GM12878 (cell line): ENCODE results near the gene METTL4. TPM values are rescaled to one million over a fixed set of nuclear protein-coding genes. Genes with fewer than 3 reads are reported as not detected.

Source experiments
- ATAC-seq: fragments of 200-7000 bp; cut with Tn5 transposase; 3 replicates; pipeline ENCODE4 v1.9.1; 2020; ENCODE audit warnings: mild to moderate bottlenecking, moderate library complexity
- BruUV-seq: library from RNA; stranded (reverse); fragments of 400-500 nt; replicated peaks from 2 replicates; lab custom pipeline; 2021; lab: Mats Ljungman, UMichigan
- CTCF ChIA-PET: fragments of 300-600 bp; sonication (Branson Sonifier 250); formaldehyde crosslinking; extraction: SDS; loops from one replicate; lab custom pipeline; 2021; ENCODE audit warnings: inconsistent platforms; lab: Yijun Ruan, JAX
- POLR2A ChIA-PET: fragments of 350-600 bp; formaldehyde crosslinking; extraction: SDS; loops from one replicate; lab custom pipeline; 2021; ENCODE audit warnings: inconsistent platforms; lab: Charles Lee
- RAD21 ChIA-PET: fragments of 300-600 bp; sonication (Branson Sonifier 250); formaldehyde crosslinking; loops from one replicate; lab custom pipeline; 2023; ENCODE audit warnings: antibody characterized with exemption; ENCODE audit not compliant: unreplicated experiment; lab: Charles Lee
- SMC1A ChIA-PET: fragments of 300-600 bp; sonication (Branson Sonifier 250); formaldehyde crosslinking; loops from one replicate; lab custom pipeline; 2023; ENCODE audit not compliant: unreplicated experiment, uncharacterized antibody; lab: Charles Lee
- DNase-seq: peaks from one replicate; pipeline ENCODE4 v3.0.0-alpha.2; 2011; ENCODE audit warnings: low read depth, low spot score
- FAIRE-seq: peaks from 3 replicates; lab custom pipeline; 2011; peaks lifted over from hg19 to GRCh38; lab: Jason Lieb, UNC
- H2AFZ ChIP-seq: 2 replicates; pipeline ENCODE4 v1.6.0; 2011; ENCODE audit warnings: low read depth, low read length, control low read depth; ENCODE audit not compliant: control insufficient read depth
- H3K27ac ChIP-seq: 2 replicates; pipeline ENCODE4 v1.5.1; 2011; ENCODE audit warnings: control low read depth; ENCODE audit not compliant: control insufficient read depth, insufficient read depth
- H3K27me3 ChIP-seq, 2 experiments: replicated peaks in 1 of 2; 2 replicates each; pipeline versions ENCODE4 v1.6.0 to v1.6.1; 2011; ENCODE audit warnings: low read length in 1 of 2; ENCODE audit not compliant: control insufficient read depth in 2 of 2, insufficient read depth in 2 of 2
- H3K36me3 ChIP-seq, 2 experiments: 2 replicates each; pipeline ENCODE4 v1.5.1; 2011; ENCODE audit warnings: low read length in 1 of 2; ENCODE audit not compliant: control insufficient read depth in 2 of 2, insufficient read depth in 2 of 2
- H3K4me1 ChIP-seq: 2 replicates; pipeline ENCODE4 v1.6.1; 2011; ENCODE audit warnings: mild to moderate bottlenecking, low read length, moderate library complexity, mixed read lengths; ENCODE audit not compliant: control insufficient read depth, insufficient read depth
- H3K4me2 ChIP-seq: 2 replicates; pipeline ENCODE4 v1.6.0; 2011; ENCODE audit warnings: control low read depth; ENCODE audit not compliant: control insufficient read depth, insufficient read depth
- H3K4me3 ChIP-seq: fragments of 200-600 bp; sonication (generic); 2 replicates; pipeline ENCODE4 v1.5.1; 2016
- H3K79me2 ChIP-seq: 2 replicates; pipeline ENCODE4 v1.6.0; 2011; ENCODE audit warnings: low read length; ENCODE audit not compliant: control insufficient read depth, insufficient read depth
- H3K9ac ChIP-seq: 2 replicates; pipeline ENCODE4 v1.8.0; 2011; ENCODE audit warnings: low read length, control low read depth, mixed read lengths; ENCODE audit not compliant: control insufficient read depth, insufficient read depth
- H3K9me3 ChIP-seq: replicated peaks from 3 replicates; pipeline ENCODE4 v1.5.1; 2011; ENCODE audit warnings: mild to moderate bottlenecking, low read length; ENCODE audit not compliant: control insufficient read depth, insufficient read depth
- H4K20me1 ChIP-seq: 2 replicates; pipeline ENCODE4 v1.6.0; 2011; ENCODE audit not compliant: control insufficient read depth, insufficient read depth
- CHD1 ChIP-seq: IDR thresholded peaks from 2 replicates; pipeline ENCODE4 v1.6.1; 2012; ENCODE audit warnings: low read depth, low read length, improper control_type of control experiment
- GATAD2B ChIP-seq: fragments of 450-650 bp; conservative IDR thresholded peaks from 2 replicates; pipeline ENCODE4 v1.6.1; 2017; ENCODE audit warnings: low read depth, mild to moderate bottlenecking, moderate library complexity
- KAT2A ChIP-seq: conservative IDR thresholded peaks from 2 replicates; pipeline ENCODE4 v1.6.1; 2011; ENCODE audit warnings: low read depth, low read length; ENCODE audit not compliant: control insufficient read depth
- KLF5 ChIP-seq: fragments of 450-650 bp; IDR thresholded peaks from 2 replicates; pipeline ENCODE4 v1.6.1; 2014; ENCODE audit warnings: mild to moderate bottlenecking; ENCODE audit not compliant: partially characterized antibody
- NFYA ChIP-seq: IDR thresholded peaks from 2 replicates; pipeline ENCODE4 v1.6.1; 2011; ENCODE audit warnings: low read depth, mild to moderate bottlenecking, low read length, improper control_type of control experiment, borderline replicate concordance
- NR2C1 ChIP-seq: fragments of 450-650 bp; IDR thresholded peaks from 2 replicates; pipeline ENCODE4 v1.6.1; 2017; ENCODE audit warnings: antibody characterized with exemption, mild to moderate bottlenecking, moderate library complexity
- PAX5 ChIP-seq: IDR thresholded peaks from 2 replicates; pipeline ENCODE4 v1.6.1; 2011; ENCODE audit warnings: low read depth, low read length, borderline replicate concordance
- PAX8 ChIP-seq: fragments of 450-650 bp; IDR thresholded peaks from 2 replicates; pipeline ENCODE4 v1.6.1; 2017; ENCODE audit warnings: mild to moderate bottlenecking, moderate library complexity
- PML ChIP-seq: IDR thresholded peaks from 2 replicates; pipeline ENCODE4 v1.6.1; 2012; ENCODE audit warnings: low read length, inconsistent platforms
- POLR2AphosphoS2 ChIP-seq: IDR thresholded peaks from 2 replicates; pipeline ENCODE4 v1.6.1; 2011; ENCODE audit warnings: low read depth, mild to moderate bottlenecking, low read length, improper control_type of control experiment, moderate library complexity
- POLR2AphosphoS5 ChIP-seq: IDR thresholded peaks from 2 replicates; pipeline ENCODE4 v1.6.1; 2011; ENCODE audit warnings: mild to moderate bottlenecking, low read length, inconsistent platforms
- SMARCA5 ChIP-seq: fragments of 450-650 bp; IDR thresholded peaks from 2 replicates; pipeline ENCODE4 v1.6.1; 2017; ENCODE audit warnings: mild to moderate bottlenecking
- TCF7 ChIP-seq: IDR thresholded peaks from 2 replicates; pipeline ENCODE4 v1.6.1; 2014; ENCODE audit warnings: antibody characterized with exemption, borderline replicate concordance
- ZBTB11 ChIP-seq: fragments of 450-650 bp; formaldehyde crosslinking; IDR thresholded peaks from 2 replicates; pipeline ENCODE4 v1.5.0; 2022; ENCODE audit warnings: mild to moderate bottlenecking, missing genetic modification characterization
- WGBS: methylation state at CpG from one replicate; pipeline ENCODE4 v1.1.6; 2016; ENCODE audit warnings: low lambda C conversion rate; ENCODE audit not compliant: insufficient replicate concordance, insufficient coverage; ENCODE audit errors: missing lambda C conversion rate; 5-methylcytosine and 5-hydroxymethylcytosine counted together
- in situ Hi-C: fragments of 300-500 bp; cut with MboI; formaldehyde crosslinking; loops from 9 replicates; pipeline ENCODE4 v1.14.3; 2018; ENCODE audit warnings: mixed read lengths
- intact Hi-C: fragments of 100-400 bp; cut with micrococcal nuclease; formaldehyde crosslinking; loops from one replicate; pipeline ENCODE4 v1.14.2; 2022; ENCODE audit not compliant: unreplicated experiment
- polyA plus RNA-seq, 11 experiments: library from polyadenylated mRNA; depleted of rRNA in 4 of 11; unstranded in 6 of 11; stranded (reverse) in 5 of 11; fragments of >200 nt; fragmentation: Nextera tagmentation in 4 of 11; fragmentation: Illumina TruSeq in 1 of 11; extraction: Ambion mirVana in 4 of 11; extraction: Trizol in 1 of 11; gene quantifications; 1 replicate in 1 of 11; 2 replicates in 10 of 11; pipeline versions ENCODE4 v1.2.1 to v1.2.3, GENCODE V29; 2011 to 2016; ENCODE audit warnings: inconsistent platforms in 2 of 11, missing spikeins in 2 of 11, low read depth in 1 of 11
- total RNA-seq, 4 experiments: library from RNA; depleted of rRNA in 3 of 4; stranded (reverse); fragments of >200 nt in 3 of 4; fragmentation: Illumina TruSeq in 1 of 4; extraction: Trizol in 1 of 4; gene quantifications; 2 replicates each; pipeline versions ENCODE4 v1.2.1 to v1.2.3, GENCODE V29; 2013 to 2021

The METTL4 gene
- total and polyA plus RNA-seq, 10 of the 15 experiments (the other 5 are each of a cell fraction or from before 2014, with no cell fraction given) = 4.9 to 15.2 (median 12.3) TPM

DNA sequence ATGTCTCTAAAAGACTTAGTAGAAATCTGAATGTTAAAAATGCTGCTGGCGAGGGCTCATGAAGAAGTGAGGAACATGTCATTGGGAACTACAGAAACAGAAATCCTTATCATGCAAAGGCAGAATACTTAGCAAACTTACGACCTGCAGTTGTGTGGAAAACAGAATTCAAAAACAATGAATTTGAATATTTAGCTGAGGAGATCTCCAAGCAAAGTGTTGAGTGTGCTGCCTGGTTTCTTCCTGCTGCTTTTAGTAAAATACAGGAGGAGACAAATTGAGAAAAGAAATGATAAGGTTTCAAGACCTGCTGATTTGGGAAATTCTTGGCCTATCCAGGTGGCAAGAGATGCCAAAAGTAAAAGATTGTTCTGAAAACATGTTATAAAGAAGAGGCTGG is 38.5 kb downstream of the METTL4 start:
- WGBS = 70% methylated on average over 2 of the region's 2 CpGs
- in situ Hi-C loops (no loop called here), intact Hi-C loops (no loop called here)
- no peak overlapping the region for H2AFZ ChIP-seq
- H3K27me3 ChIP-seq = no peaks in the 10 kb centered on the region
- no peak overlapping the region for H3K4me2 ChIP-seq
- BruUV-seq = no TSS peak
- H3K4me1 ChIP-seq = no peaks in the 10 kb centered on the region
- ChIA-PET SMC1A (interaction anchor here (3.6 kb wide), 1 partner anchor 10 kb away, joined by 12 read pairs; no protein-coding TSS in a partner anchor), CTCF (interaction anchor here (2.0 kb wide), 1 partner anchor 9 kb away, joined by 8 read pairs; no protein-coding TSS in a partner anchor), POLR2A (no interaction called here), RAD21 (no interaction called here)
- ATAC-seq = no peak
- DNase-seq = no peak
- no peaks in the 10 kb centered on the region for H3K9me3 ChIP-seq
- H3K27ac ChIP-seq = no peak overlapping the region
- TF ChIP-seq KLF5 = no peak
- no peak for TF ChIP-seq KAT2A
- TF ChIP-seq SMARCA5 = no peak
- TF ChIP-seq NR2C1 = no peak
- no peak for TF ChIP-seq POLR2AphosphoS5
- TF ChIP-seq TCF7 = no peak
- TF ChIP-seq CHD1 = no peak
- no peak for TF ChIP-seq PML
- no peaks in the 10 kb centered on the region for H3K79me2 ChIP-seq
- no peak for FAIRE-seq
- no peak overlapping the region for H3K9ac ChIP-seq
- no peak overlapping the region for H3K4me3 ChIP-seq
- 0 out of 4 replicates have a peak, but pooled peaks cover 0 to 2% of the 10 kb centered on the region in 2 experiments for H3K36me3 ChIP-seq
- H4K20me1 ChIP-seq = no peaks in the 10 kb centered on the region

DNA sequence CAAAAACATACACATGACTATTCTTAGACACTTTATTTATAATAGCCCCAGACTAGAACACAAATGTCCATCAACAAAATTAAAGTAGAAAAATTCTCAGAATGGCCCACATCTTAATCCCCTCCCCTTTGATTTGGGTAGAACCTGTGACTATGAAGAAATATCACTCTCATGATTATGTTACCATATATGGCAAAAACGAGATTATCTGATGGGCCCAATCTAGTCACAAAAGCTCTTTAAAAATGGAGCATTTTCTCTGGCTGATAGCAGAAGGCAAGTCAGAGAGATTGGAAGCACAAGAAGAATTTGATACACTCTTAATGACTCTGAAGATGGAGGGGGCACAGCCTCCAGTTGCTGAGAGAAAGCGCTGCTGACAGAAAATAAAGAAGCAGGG is 39.6 kb downstream of the METTL4 start:
- H3K9ac ChIP-seq = no peak overlapping the region
- H3K4me1 ChIP-seq = no peaks in the 10 kb centered on the region
- no peak for FAIRE-seq
- CTCF ChIA-PET = interaction anchor here (0.5 to 2.0 kb wide), 2 partner anchors 10 to 11 kb away, joined by 3 to 8 read pairs; no protein-coding TSS in a partner anchor
- 0 out of 4 replicates have a peak, but pooled peaks cover 0 to 2% of the 10 kb centered on the region in 2 experiments for H3K36me3 ChIP-seq
- H3K27me3 ChIP-seq = no peaks in the 10 kb centered on the region
- H2AFZ ChIP-seq = no peak overlapping the region
- intact Hi-C loops (no loop called here), in situ Hi-C loops (no loop called here)
- RAD21 ChIA-PET = no interaction called here
- SMC1A ChIA-PET = interaction anchor here (0.7 to 1.0 kb wide), 2 partner anchors 10 to 16 kb away, joined by 3 to 4 read pairs; no protein-coding TSS in a partner anchor
- H4K20me1 ChIP-seq = no peaks in the 10 kb centered on the region
- BruUV-seq = no TSS peak
- TF ChIP-seq POLR2AphosphoS2 = no peak
- no peak for TF ChIP-seq NFYA
- TF ChIP-seq PAX5 = no peak
- no peak for TF ChIP-seq PAX8
- TF ChIP-seq ZBTB11 = no peak
- no peak for TF ChIP-seq GATAD2B
- no peaks in the 10 kb centered on the region for H3K79me2 ChIP-seq
- no peak overlapping the region for H3K27ac ChIP-seq
- POLR2A ChIA-PET = no interaction called here
- DNase-seq = no peak
- H3K4me2 ChIP-seq = no peak overlapping the region
- WGBS = 83% methylated on average over 2 of the region's 2 CpGs
- ATAC-seq = no peak
- no peaks in the 10 kb centered on the region for H3K9me3 ChIP-seq
- no peak overlapping the region for H3K4me3 ChIP-seq
